ENCODE results near the gene RCBTB2.

DNA sequence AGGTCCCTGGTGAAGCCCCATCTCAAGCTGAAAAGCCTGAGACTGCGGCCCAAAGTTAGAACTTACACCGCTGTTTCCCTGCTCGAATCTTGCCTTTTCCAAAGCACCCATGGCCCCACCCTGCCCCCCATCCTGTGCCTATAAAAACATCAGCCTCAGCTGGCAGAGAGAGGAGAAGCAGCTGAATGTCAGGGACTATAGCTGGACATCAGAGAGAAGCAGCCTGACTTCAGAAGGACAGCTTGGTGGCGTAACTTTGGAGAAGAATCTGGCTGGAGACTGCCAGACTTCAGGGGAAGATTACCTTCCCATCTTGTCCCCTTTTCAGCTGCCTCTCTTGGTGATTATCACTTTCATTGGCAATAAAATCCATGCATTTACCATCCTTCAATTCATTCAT is 9.3 kb upstream of the RCBTB2 start:
- TF ChIP-seq POLR2A (IDR thresholded peaks at IDR 0.05; ENCODE audit: low read depth, low read length) (no peak), POLR2AphosphoS5 (IDR thresholded peaks at IDR 0.05; ENCODE audit: low read depth, low read length) (no peak)

Measured in GM12892 (cell line).